GM12878 (cell line): ENCODE results near the gene WNK1. TPM values are rescaled to one million over a fixed set of nuclear protein-coding genes. Genes with fewer than 3 reads are reported as not detected.

Experiments used
- ATAC-seq: fragments of 200-7000 bp; cut with Tn5 transposase; 3 replicates; pipeline ENCODE4 v1.9.1; 2020; ENCODE audit warnings: mild to moderate bottlenecking, moderate library complexity
- BruUV-seq: library from RNA; stranded (reverse); fragments of 400-500 nt; replicated peaks from 2 replicates; lab custom pipeline; 2021; lab: Mats Ljungman, UMichigan
- CTCF ChIA-PET: fragments of 300-600 bp; sonication (Branson Sonifier 250); formaldehyde crosslinking; extraction: SDS; loops from one replicate; lab custom pipeline; 2021; ENCODE audit warnings: inconsistent platforms; lab: Yijun Ruan, JAX
- POLR2A ChIA-PET: fragments of 350-600 bp; formaldehyde crosslinking; extraction: SDS; loops from one replicate; lab custom pipeline; 2021; ENCODE audit warnings: inconsistent platforms; lab: Charles Lee
- RAD21 ChIA-PET: fragments of 300-600 bp; sonication (Branson Sonifier 250); formaldehyde crosslinking; loops from one replicate; lab custom pipeline; 2023; ENCODE audit warnings: antibody characterized with exemption; ENCODE audit not compliant: unreplicated experiment; lab: Charles Lee
- SMC1A ChIA-PET: fragments of 300-600 bp; sonication (Branson Sonifier 250); formaldehyde crosslinking; loops from one replicate; lab custom pipeline; 2023; ENCODE audit not compliant: unreplicated experiment, uncharacterized antibody; lab: Charles Lee
- DNase-seq: peaks from one replicate; pipeline ENCODE4 v3.0.0-alpha.2; 2011; ENCODE audit warnings: low read depth, low spot score
- FAIRE-seq: peaks from 3 replicates; lab custom pipeline; 2011; peaks lifted over from hg19 to GRCh38; lab: Jason Lieb, UNC
- H2AFZ ChIP-seq: 2 replicates; pipeline ENCODE4 v1.6.0; 2011; ENCODE audit warnings: low read depth, low read length, control low read depth; ENCODE audit not compliant: control insufficient read depth
- H3K27ac ChIP-seq: 2 replicates; pipeline ENCODE4 v1.5.1; 2011; ENCODE audit warnings: control low read depth; ENCODE audit not compliant: control insufficient read depth, insufficient read depth
- H3K27me3 ChIP-seq, 2 experiments: replicated peaks in 1 of 2; 2 replicates each; pipeline versions ENCODE4 v1.6.0 to v1.6.1; 2011; ENCODE audit warnings: low read length in 1 of 2; ENCODE audit not compliant: control insufficient read depth in 2 of 2, insufficient read depth in 2 of 2
- H3K36me3 ChIP-seq, 2 experiments: 2 replicates each; pipeline ENCODE4 v1.5.1; 2011; ENCODE audit warnings: low read length in 1 of 2; ENCODE audit not compliant: control insufficient read depth in 2 of 2, insufficient read depth in 2 of 2
- H3K4me1 ChIP-seq: 2 replicates; pipeline ENCODE4 v1.6.1; 2011; ENCODE audit warnings: mild to moderate bottlenecking, low read length, moderate library complexity, mixed read lengths; ENCODE audit not compliant: control insufficient read depth, insufficient read depth
- H3K4me2 ChIP-seq: 2 replicates; pipeline ENCODE4 v1.6.0; 2011; ENCODE audit warnings: control low read depth; ENCODE audit not compliant: control insufficient read depth, insufficient read depth
- H3K4me3 ChIP-seq: fragments of 200-600 bp; sonication (generic); 2 replicates; pipeline ENCODE4 v1.5.1; 2016
- H3K79me2 ChIP-seq: 2 replicates; pipeline ENCODE4 v1.6.0; 2011; ENCODE audit warnings: low read length; ENCODE audit not compliant: control insufficient read depth, insufficient read depth
- H3K9ac ChIP-seq: 2 replicates; pipeline ENCODE4 v1.8.0; 2011; ENCODE audit warnings: low read length, control low read depth, mixed read lengths; ENCODE audit not compliant: control insufficient read depth, insufficient read depth
- H3K9me3 ChIP-seq: replicated peaks from 3 replicates; pipeline ENCODE4 v1.5.1; 2011; ENCODE audit warnings: mild to moderate bottlenecking, low read length; ENCODE audit not compliant: control insufficient read depth, insufficient read depth
- H4K20me1 ChIP-seq: 2 replicates; pipeline ENCODE4 v1.6.0; 2011; ENCODE audit not compliant: control insufficient read depth, insufficient read depth
- BCL11A ChIP-seq: IDR thresholded peaks from 2 replicates; pipeline ENCODE4 v1.6.1; 2011; ENCODE audit warnings: low read depth, low read length
- CREB1 ChIP-seq: IDR thresholded peaks from 2 replicates; pipeline ENCODE4 v1.6.1; 2012; ENCODE audit warnings: low read depth, mild to moderate bottlenecking, inconsistent platforms
- CTCF ChIP-seq, 3 experiments: IDR thresholded peaks in 2 of 3; conservative IDR thresholded peaks in 1 of 3; 2 replicates each; pipeline ENCODE4 v1.5.1; 2011; ENCODE audit warnings: low read depth in 3 of 3, low read length in 3 of 3, mild to moderate bottlenecking in 3 of 3, control low read depth in 2 of 3, moderate library complexity in 2 of 3, inconsistent platforms in 1 of 3, mixed read lengths in 1 of 3; ENCODE audit not compliant: control insufficient read depth in 2 of 3, insufficient read depth in 1 of 3; ENCODE audit errors: extremely low read depth in 1 of 3
- NFIC ChIP-seq: IDR thresholded peaks from 2 replicates; pipeline ENCODE4 v1.6.1; 2012; ENCODE audit warnings: low read depth, mild to moderate bottlenecking, inconsistent platforms, low read length, moderate library complexity
- NKRF ChIP-seq: fragments of 450-650 bp; conservative IDR thresholded peaks from 2 replicates; pipeline ENCODE4 v1.6.1; 2017; ENCODE audit warnings: mild to moderate bottlenecking, moderate library complexity
- RAD21 ChIP-seq: IDR thresholded peaks from 2 replicates; pipeline ENCODE4 v1.6.1; 2011; ENCODE audit warnings: mild to moderate bottlenecking, low read depth, low read length, moderate library complexity; ENCODE audit not compliant: insufficient read depth
- RELB ChIP-seq: fragments of 450-650 bp; IDR thresholded peaks from 2 replicates; pipeline ENCODE4 v1.6.1; 2017; ENCODE audit warnings: low read depth, mild to moderate bottlenecking, moderate library complexity
- RUNX3 ChIP-seq: IDR thresholded peaks from 2 replicates; pipeline ENCODE4 v1.6.1; 2012; ENCODE audit warnings: low read length, inconsistent platforms
- SIN3A ChIP-seq: IDR thresholded peaks from 2 replicates; pipeline ENCODE4 v1.6.1; 2012; ENCODE audit warnings: low read depth, low read length, improper control_type of control experiment
- SMAD5 ChIP-seq: IDR thresholded peaks from 2 replicates; pipeline ENCODE4 v1.6.1; 2016; ENCODE audit warnings: antibody characterized with exemption, low read depth
- SPI1 ChIP-seq: IDR thresholded peaks from 2 replicates; pipeline ENCODE4 v1.6.1; 2011; ENCODE audit warnings: low read depth, mild to moderate bottlenecking, low read length, moderate library complexity, borderline replicate concordance; ENCODE audit not compliant: insufficient read depth
- WGBS: methylation state at CpG from one replicate; pipeline ENCODE4 v1.1.6; 2016; ENCODE audit warnings: low lambda C conversion rate; ENCODE audit not compliant: insufficient replicate concordance, insufficient coverage; ENCODE audit errors: missing lambda C conversion rate; 5-methylcytosine and 5-hydroxymethylcytosine counted together
- in situ Hi-C: fragments of 300-500 bp; cut with MboI; formaldehyde crosslinking; loops from 9 replicates; pipeline ENCODE4 v1.14.3; 2018; ENCODE audit warnings: mixed read lengths
- intact Hi-C: fragments of 100-400 bp; cut with micrococcal nuclease; formaldehyde crosslinking; loops from one replicate; pipeline ENCODE4 v1.14.2; 2022; ENCODE audit not compliant: unreplicated experiment
- polyA plus RNA-seq, 11 experiments: library from polyadenylated mRNA; depleted of rRNA in 4 of 11; unstranded in 6 of 11; stranded (reverse) in 5 of 11; fragments of >200 nt; fragmentation: Nextera tagmentation in 4 of 11; fragmentation: Illumina TruSeq in 1 of 11; extraction: Ambion mirVana in 4 of 11; extraction: Trizol in 1 of 11; gene quantifications; 1 replicate in 1 of 11; 2 replicates in 10 of 11; pipeline versions ENCODE4 v1.2.1 to v1.2.3, GENCODE V29; 2011 to 2016; ENCODE audit warnings: inconsistent platforms in 2 of 11, missing spikeins in 2 of 11, low read depth in 1 of 11
- total RNA-seq, 4 experiments: library from RNA; depleted of rRNA in 3 of 4; stranded (reverse); fragments of >200 nt in 3 of 4; fragmentation: Illumina TruSeq in 1 of 4; extraction: Trizol in 1 of 4; gene quantifications; 2 replicates each; pipeline versions ENCODE4 v1.2.1 to v1.2.3, GENCODE V29; 2013 to 2021

WNK1 gene
- total and polyA plus RNA-seq, 10 of the 15 experiments (the other 5 are each of a cell fraction or from before 2014, with no cell fraction given): 9.6 to 151 (median 86.6) TPM

- Histone ChIP-seq H4K20me1 (peaks cover 7% of the 10 kb centered on the region), H3K9ac (peak overlapping the region; percentile 79), H3K36me3 (no peaks in the 10 kb centered on the region; a peak in 2 of 4 replicates), H3K9me3 (no peaks in the 10 kb centered on the region), H3K27ac (peak overlapping the region; percentile 53), H3K4me2 (peak overlapping the region; percentile 97), H3K4me3 (peak overlapping the region; percentile 94), H3K27me3 (no peaks in the 10 kb centered on the region), H2AFZ (no peak overlapping the region), H3K4me1 (no peaks in the 10 kb centered on the region), H3K79me2 (peaks cover 86% of the 10 kb centered on the region)
- peak; percentile 83 for FAIRE-seq
- ChIA-PET RAD21 (interaction anchor here (0.8 to 9.6 kb wide), 13 partner anchors 11 to 179 kb away, joined by 3 to 396 read pairs (median 5); no protein-coding TSS in a partner anchor), POLR2A (interaction anchor here (0.6 to 1.8 kb wide), 7 partner anchors 27 to 140 kb away, joined by 3 to 8 read pairs (median 4); no protein-coding TSS in a partner anchor), CTCF (interaction anchor here (0.7 to 6.4 kb wide), 9 partner anchors 21 to 179 kb away, joined by 3 to 102 read pairs (median 3); no protein-coding TSS in a partner anchor), SMC1A (interaction anchor here (0.7 to 2.3 kb wide), 20 partner anchors 21 to 178 kb away, joined by 3 to 17 read pairs (median 4); no protein-coding TSS in a partner anchor)
- DNase-seq: no peak
- under 1% methylated on average over 7 of the region's 7 CpGs for WGBS
- peak; percentile 18 for ATAC-seq
- intact Hi-C loops: loop anchor here (5.0 kb wide), 1 partner anchor 37 kb away; no protein-coding TSS in a partner anchor
- in situ Hi-C loops: loop anchor here (5.0 kb wide), 2 partner anchors 83 to 178 kb away; no protein-coding TSS in a partner anchor
- TSS peak; percentile 37 for BruUV-seq
- TF ChIP-seq RUNX3 (peak; percentile 33; the same call in 1 of the 2 replicates), RAD21 (peak; percentile 33), BCL11A (no peak), NFIC (0 out of 2 replicates have a peak, but pooled peaks have one; percentile 16), SPI1 (peak; percentile 88), SMAD5 (no peak), CREB1 (0 out of 2 replicates have a peak, but pooled peaks have one; percentile 26), RELB (0 out of 2 replicates have a peak, but pooled peaks have one; percentile 6), CTCF (IDR thresholded peaks at IDR 0.05 in 2 of 3, conservative IDR thresholded peaks at IDR 0.05 in 1 of 3; ENCODE audit: control insufficient read depth in 2 of 3, extremely low read depth in 1 of 3, insufficient read depth in 1 of 3, low read depth in 3 of 3, low read length in 3 of 3) (peak; percentile 25 to 50 (median 46); a peak in 3 of 6 replicates), SIN3A (peak; percentile 92; the same call in 1 of the 2 replicates), NKRF (peak; percentile 44; the same call in 1 of the 2 replicates)
Measured at GRCh38 chr12:754851-755562, 2.6 kb downstream of the WNK1 start.
